HEK293T (cell line): ENCODE data around the gene CRCP.

Source experiments
- CTCF ChIA-PET: fragments of 350-600 bp; formaldehyde crosslinking; extraction: SDS; loops from one replicate; lab custom pipeline; 2021; ENCODE audit warnings: antibody characterized with exemption, inconsistent platforms; lab: Yijun Ruan, JAX
- POLR2A ChIA-PET: fragments of 350-600 bp; formaldehyde crosslinking; extraction: SDS; loops from one replicate; lab custom pipeline; 2020; ENCODE audit warnings: antibody characterized with exemption, inconsistent platforms; lab: Yijun Ruan, JAX
- DNase-seq: peaks from one replicate; pipeline ENCODE4 v3.0.0; 2012; ENCODE audit warnings: mixed read lengths; ENCODE audit errors: extremely low spot score
- ARNT ChIP-seq: fragments of 450-650 bp; IDR thresholded peaks from 2 replicates; pipeline ENCODE4 v1.6.1; 2017; ENCODE audit warnings: mild to moderate bottlenecking
- BHLHE40 ChIP-seq: fragments of 450-650 bp; IDR thresholded peaks from 2 replicates; pipeline ENCODE4 v1.6.1; 2016; ENCODE audit warnings: mild to moderate bottlenecking, moderate library complexity, borderline replicate concordance
- CTBP1 ChIP-seq: fragments of 450-650 bp; IDR thresholded peaks from 2 replicates; pipeline ENCODE4 v1.6.1; 2016; ENCODE audit warnings: borderline replicate concordance
- ELF4 ChIP-seq: fragments of 450-650 bp; IDR thresholded peaks from 2 replicates; pipeline ENCODE4 v1.6.1; 2017; ENCODE audit warnings: antibody characterized with exemption
- FOXA1 ChIP-seq: fragments of 450-650 bp; IDR thresholded peaks from 2 replicates; pipeline ENCODE4 v1.6.1; 2016; ENCODE audit warnings: mild to moderate bottlenecking
- FOXK2 ChIP-seq: fragments of 450-650 bp; IDR thresholded peaks from 2 replicates; pipeline ENCODE4 v1.6.1; 2016; ENCODE audit warnings: mild to moderate bottlenecking
- FOXM1 ChIP-seq: fragments of 450-650 bp; IDR thresholded peaks from 2 replicates; pipeline ENCODE4 v1.6.1; 2017; ENCODE audit warnings: mild to moderate bottlenecking, borderline replicate concordance
- HDGF ChIP-seq: fragments of 450-650 bp; IDR thresholded peaks from 2 replicates; pipeline ENCODE4 v1.6.1; 2017; ENCODE audit warnings: antibody characterized with exemption, borderline replicate concordance
- L3MBTL2 ChIP-seq: fragments of 450-650 bp; conservative IDR thresholded peaks from 2 replicates; pipeline ENCODE4 v1.6.1; 2016; ENCODE audit warnings: mild to moderate bottlenecking
- LEF1 ChIP-seq: fragments of 450-650 bp; IDR thresholded peaks from 2 replicates; pipeline ENCODE4 v1.6.1; 2017; ENCODE audit warnings: mild to moderate bottlenecking, borderline replicate concordance
- NFRKB ChIP-seq: fragments of 450-650 bp; IDR thresholded peaks from 2 replicates; pipeline ENCODE4 v1.6.1; 2016; ENCODE audit warnings: mild to moderate bottlenecking, moderate library complexity
- SP1 ChIP-seq: fragments of 450-650 bp; IDR thresholded peaks from 2 replicates; pipeline ENCODE4 v1.6.1; 2017
- SUZ12 ChIP-seq: fragments of 450-650 bp; IDR thresholded peaks from 2 replicates; pipeline ENCODE4 v1.6.1; 2016; ENCODE audit warnings: mild to moderate bottlenecking
- TARDBP ChIP-seq: fragments of 450-650 bp; IDR thresholded peaks from 2 replicates; pipeline ENCODE4 v1.6.1; 2016
- ZNF384 ChIP-seq: fragments of 450-650 bp; IDR thresholded peaks from 2 replicates; pipeline ENCODE4 v1.6.1; 2016
- TF ChIP-seq, protein P1 (sequence below): fragments of 450-650 bp; IDR thresholded peaks from 2 replicates; pipeline ENCODE4 v1.6.1; 2016

CRCP gene

DNA sequence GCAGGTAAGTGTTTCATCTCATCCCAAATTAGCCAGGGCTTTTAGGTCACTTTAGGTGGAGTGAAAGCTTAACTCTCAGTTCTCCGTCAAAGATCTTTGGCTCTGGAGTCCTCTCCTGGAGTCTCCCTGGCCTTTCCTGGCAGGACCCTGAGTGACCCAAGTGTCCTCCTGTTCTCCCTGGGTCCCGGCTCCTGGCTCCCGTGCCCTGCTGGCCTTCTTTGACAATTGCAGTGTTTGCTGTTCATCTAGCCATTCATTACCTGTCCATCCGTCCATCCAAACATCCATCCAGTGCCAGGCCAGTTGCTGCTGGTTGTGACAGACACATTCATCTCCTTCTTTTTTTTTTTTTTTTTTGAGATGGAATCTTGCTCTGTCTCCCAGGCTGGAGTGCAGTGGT lies 84.3 kb downstream of the CRCP start:
- no peak for DNase-seq
- ChIA-PET POLR2A (no interaction called here), CTCF (no interaction called here)
- TF ChIP-seq LEF1 (no peak), FOXA1 (no peak), TARDBP (no peak), FOXK2 (no peak), FOXM1 (no peak), NFRKB (no peak), HDGF (no peak), ZNF384 (no peak), L3MBTL2 (no peak), BHLHE40 (no peak), SP1 (no peak), SUZ12 (no peak), CTBP1 (no peak), ELF4 (no peak), ARNT (no peak)
- TF ChIP-seq, protein P1, sequence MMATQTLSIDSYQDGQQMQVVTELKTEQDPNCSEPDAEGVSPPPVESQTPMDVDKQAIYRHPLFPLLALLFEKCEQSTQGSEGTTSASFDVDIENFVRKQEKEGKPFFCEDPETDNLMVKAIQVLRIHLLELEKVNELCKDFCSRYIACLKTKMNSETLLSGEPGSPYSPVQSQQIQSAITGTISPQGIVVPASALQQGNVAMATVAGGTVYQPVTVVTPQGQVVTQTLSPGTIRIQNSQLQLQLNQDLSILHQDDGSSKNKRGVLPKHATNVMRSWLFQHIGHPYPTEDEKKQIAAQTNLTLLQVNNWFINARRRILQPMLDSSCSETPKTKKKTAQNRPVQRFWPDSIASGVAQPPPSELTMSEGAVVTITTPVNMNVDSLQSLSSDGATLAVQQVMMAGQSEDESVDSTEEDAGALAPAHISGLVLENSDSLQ = no peak

DNA sequence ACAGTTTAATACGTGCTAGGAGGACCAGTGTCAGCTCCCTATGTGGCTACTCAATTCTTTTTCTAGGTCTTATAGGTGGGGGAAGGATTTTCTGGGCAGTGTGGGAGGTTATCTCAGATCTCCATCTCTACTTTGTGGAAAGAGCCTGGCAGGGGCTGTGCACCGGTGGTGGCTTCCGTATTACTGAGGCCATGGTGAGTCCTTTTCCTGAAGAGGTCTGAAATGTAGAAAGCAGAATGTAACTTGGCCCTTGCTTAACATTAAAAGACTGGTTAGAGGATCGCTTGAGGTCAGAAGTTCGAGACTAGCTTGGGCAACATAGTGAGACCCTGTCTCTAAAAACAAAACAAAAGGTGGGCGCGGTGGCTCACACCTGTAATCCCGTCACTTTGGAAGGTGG lies 87.8 kb downstream of the CRCP start:
- DNase-seq = no peak
- ChIA-PET POLR2A (no interaction called here), CTCF (interaction anchor here (0.7 kb wide), 1 partner anchor 452 kb away, joined by 8 read pairs; no protein-coding TSS in a partner anchor)
- no peak for TF ChIP-seq ARNT
- TF ChIP-seq LEF1 = no peak
- TF ChIP-seq SP1 = no peak
- no peak for TF ChIP-seq HDGF
- no peak for TF ChIP-seq TARDBP
- TF ChIP-seq, protein P1 = no peak
- TF ChIP-seq ELF4 = no peak
- no peak for TF ChIP-seq L3MBTL2
- no peak for TF ChIP-seq FOXK2
- TF ChIP-seq SUZ12 = no peak
- no peak for TF ChIP-seq CTBP1
- no peak for TF ChIP-seq FOXM1
- TF ChIP-seq NFRKB = no peak
- no peak for TF ChIP-seq BHLHE40
- no peak for TF ChIP-seq ZNF384
- no peak for TF ChIP-seq FOXA1
